Endodermal cell (in vitro differentiated cells): Measurements from ENCODE around the gene CHD6. TPM values are rescaled to one million over a fixed set of nuclear protein-coding genes. Genes with fewer than 3 reads are reported as not detected.
A peak's percentile ranks its signal among the peaks of the same experiment; 100 is the strongest.

Experiments
- DNase-seq: peaks from one replicate; pipeline ENCODE4 v3.0.0-alpha.2; 2017
- H3K27ac ChIP-seq: 2 replicates; pipeline ENCODE4 v1.5.1; 2013; ENCODE audit warnings: mild to moderate bottlenecking, low read depth, low read length, moderate library complexity
- H3K27me3 ChIP-seq: 2 replicates; pipeline ENCODE4 v1.6.1; 2013; ENCODE audit warnings: mild to moderate bottlenecking, low read length, moderate library complexity; ENCODE audit not compliant: insufficient read depth, control insufficient read depth, poor library complexity, severe bottlenecking
- H3K36me3 ChIP-seq: 2 replicates; pipeline ENCODE4 v1.7.0; 2013; ENCODE audit warnings: mild to moderate bottlenecking, low read length, moderate library complexity; ENCODE audit not compliant: control insufficient read depth, insufficient read depth
- H3K4me1 ChIP-seq: one replicate; pipeline ENCODE4 v1.7.0; 2013; ENCODE audit warnings: low read length; ENCODE audit not compliant: control insufficient read depth, insufficient read depth
- H3K4me3 ChIP-seq: 2 replicates; pipeline ENCODE4 v1.5.1; 2013; ENCODE audit warnings: mild to moderate bottlenecking, low read length, moderate library complexity
- H3K9ac ChIP-seq: 2 replicates; pipeline ENCODE4 v1.6.1; 2013; ENCODE audit warnings: mild to moderate bottlenecking, low read length, moderate library complexity; ENCODE audit not compliant: poor library complexity, severe bottlenecking; ENCODE audit errors: extremely low read depth
- H3K9me3 ChIP-seq: 2 replicates; pipeline ENCODE4 v1.6.1; 2013; ENCODE audit warnings: mild to moderate bottlenecking, low read length, moderate library complexity; ENCODE audit not compliant: control insufficient read depth
- H3K27ac Mint-ChIP-seq: 2 replicates; pipeline ENCODE4 v1.8.0; 2020; ENCODE audit warnings: mixed read lengths
- H3K27me3 Mint-ChIP-seq: 2 replicates; pipeline ENCODE4 v1.8.0; 2021; ENCODE audit warnings: mild to moderate bottlenecking, mixed read lengths; ENCODE audit not compliant: insufficient read depth
- H3K36me3 Mint-ChIP-seq: 2 replicates; pipeline ENCODE4 v1.8.0; 2020; ENCODE audit warnings: low read depth, mixed read lengths
- H3K4me1 Mint-ChIP-seq: 2 replicates; pipeline ENCODE4 v1.8.0; 2020; ENCODE audit warnings: mixed read lengths
- H3K4me3 Mint-ChIP-seq: 2 replicates; pipeline ENCODE4 v1.8.0; 2020; ENCODE audit warnings: mild to moderate bottlenecking, moderate library complexity, mixed read lengths
- H3K9me3 Mint-ChIP-seq: 2 replicates; pipeline ENCODE4 v1.8.0; 2020; ENCODE audit warnings: mild to moderate bottlenecking, mixed read lengths
- CTCF ChIP-seq: fragments of 200-600 bp; sonication (generic); conservative IDR thresholded peaks from 2 replicates; pipeline ENCODE4 v1.5.0; 2021; ENCODE audit warnings: antibody characterized with exemption, mild to moderate bottlenecking
- WGBS, 2 experiments: methylation state at CpG; one replicate each; pipeline versions ENCODE4 v1.1.5 to v1.1.7; 2013; ENCODE audit warnings: missing lambda C conversion rate in 2 of 2, mixed read lengths in 1 of 2; ENCODE audit not compliant: insufficient coverage in 1 of 2, insufficient read length in 1 of 2; 5-methylcytosine and 5-hydroxymethylcytosine counted together
- long read RNA-seq, 4 experiments: library from polyadenylated mRNA in 2 of 4; library from RNA in 1 of 4; library from capped mRNA in 1 of 4; stranded (forward) in 3 of 4; unstranded in 1 of 4; transcript quantifications; one replicate each; pipeline ENCODE4 v2.0.0, GENCODE V29; 2020 to 2021; ENCODE audit warnings: inconsistent platforms in 1 of 4
- polyA plus RNA-seq, 2 experiments: library from polyadenylated mRNA; stranded (reverse); fragments of 50-300 nt; gene quantifications; one replicate each; pipeline ENCODE4 v1.2.3, GENCODE V29; 2013
- total RNA-seq, 2 donors: library from RNA; stranded (reverse); fragmentation: NEBNext Ultra II Directional in 1 of 2; extraction: Animal tissue kit (Norgen Biotek cat#: 25700) in 1 of 2; gene quantifications; 2 replicates in 1 of 2; 3 replicates in 1 of 2; pipeline ENCODE4 v1.2.1, GENCODE V29; 2021

CHD6 gene
- total RNA-seq: 100 to 1,000 TPM in 1 of 2 donors, 10 to 100 TPM in 1; 82.5 to 107 TPM
- 36.4 TPM for polyA plus RNA-seq (2013, experiment 1 of 2)
- 32.1 TPM for polyA plus RNA-seq (2013, experiment 2 of 2)
- long read RNA-seq, experiment 1, partial matches to known transcripts: 3 of 14 reads
- long read RNA-seq, experiment 1, other reads (novel, unspliced or antisense): 11 of 14 reads
- long read RNA-seq, experiment 2, full-length matches to known transcripts: 2 of 44 reads
- long read RNA-seq, experiment 2, partial matches to known transcripts: 25 of 44 reads
- long read RNA-seq, experiment 2, other reads (novel, unspliced or antisense): 17 of 44 reads
- long read RNA-seq, experiment 3, partial matches to known transcripts: 23 of 34 reads
- long read RNA-seq, experiment 3, other reads (novel, unspliced or antisense): 9 of 34 reads
- long read RNA-seq, experiment 4, partial matches to known transcripts: 14 of 16 reads
- long read RNA-seq, experiment 4, other reads (novel, unspliced or antisense): 1 of 16 reads

GRCh38 chr20:41617902-41618806 is at the start of gene CHD6:
Gene CHD6 (minus strand): TSS chr20:41618377. CDS start chr20:41551337, 67,040 bp downstream.
- 0% methylated on average over 11 to 102 of the region's 102 CpGs for WGBS, 2 experiments
- Mint-ChIP-seq H3K4me1 (peaks cover 48% of the 10 kb centered on the region), H3K36me3 (no peaks in the 10 kb centered on the region), H3K27ac (peak within 1 kb of the TSS; percentile 80), H3K4me3 (peak within 1 kb of the TSS; percentile 81), H3K9me3 (no peaks in the 10 kb centered on the region), H3K27me3 (no peaks in the 10 kb centered on the region)
- no peak for TF ChIP-seq CTCF
- Histone ChIP-seq H3K27me3 (no peaks in the 10 kb centered on the region), H3K4me1 (peaks cover 3% of the 10 kb centered on the region), H3K36me3 (no peaks in the 10 kb centered on the region), H3K27ac (peak within 1 kb of the TSS; percentile 87), H3K9me3 (no peaks in the 10 kb centered on the region), H3K4me3 (peak within 1 kb of the TSS; percentile 97), H3K9ac (peak within 1 kb of the TSS; percentile 65)
- peak; percentile 100 for DNase-seq

GRCh38 chr20:41664584-41664983 is 46.4 kb upstream of the CHD6 start:
- Histone ChIP-seq H3K4me3 (no peak overlapping the region), H3K9ac (no peak overlapping the region), H3K27me3 (peaks cover 5% of the 10 kb centered on the region), H3K4me1 (no peaks in the 10 kb centered on the region), H3K27ac (no peak overlapping the region), H3K9me3 (no peaks in the 10 kb centered on the region), H3K36me3 (no peaks in the 10 kb centered on the region)
- Mint-ChIP-seq H3K4me1 (peaks cover under 1% of the 10 kb centered on the region), H3K4me3 (peak overlapping the region; percentile 31), H3K27me3 (peaks cover 11% of the 10 kb centered on the region), H3K36me3 (no peaks in the 10 kb centered on the region), H3K9me3 (no peaks in the 10 kb centered on the region), H3K27ac (no peak overlapping the region)
- no peak for TF ChIP-seq CTCF
- 77 to 83% methylated on average over 1 to 5 of the region's 5 CpGs for WGBS, 2 experiments
- DNase-seq: no peak

- no peaks in the 10 kb centered on the region for H3K36me3 ChIP-seq
- 90 to 97% methylated on average over 6 to 7 of the region's 7 CpGs for WGBS, 2 experiments
- no peak overlapping the region for H3K9ac ChIP-seq
- Mint-ChIP-seq H3K4me1 (no peaks in the 10 kb centered on the region), H3K27me3 (peaks cover 11% of the 10 kb centered on the region), H3K36me3 (no peaks in the 10 kb centered on the region), H3K27ac (no peak overlapping the region), H3K9me3 (no peaks in the 10 kb centered on the region), H3K4me3 (no peak overlapping the region)
- no peak for TF ChIP-seq CTCF
- H3K4me1 ChIP-seq: no peaks in the 10 kb centered on the region
- H3K27me3 ChIP-seq: peaks cover 10% of the 10 kb centered on the region
- H3K4me3 ChIP-seq: no peak overlapping the region
- no peaks in the 10 kb centered on the region for H3K9me3 ChIP-seq
- H3K27ac ChIP-seq: no peak overlapping the region
- no peak for DNase-seq
These were observed 39.5 kb upstream of the CHD6 start for GRCh38 chr20:41657655-41658054.
